Vagina (tissue), 2 donors: ENCODE measurements around the gene MDK.

Experiments used
- POLR2A ChIP-seq, 2 donors: fragments of 450-650 bp; IDR thresholded peaks; one replicate each; pipeline ENCODE4 v1.6.1; 2017; ENCODE audit warnings: antibody characterized with exemption in 2 of 2, mild to moderate bottlenecking in 2 of 2, moderate library complexity in 2 of 2
- POLR2AphosphoS5 ChIP-seq, 2 donors: sonication (generic); formaldehyde crosslinking; IDR thresholded peaks; one replicate each; pipeline ENCODE4 v1.9.0; 2017; ENCODE audit warnings: antibody characterized with exemption in 2 of 2, mild to moderate bottlenecking in 2 of 2, low read depth in 1 of 2; ENCODE audit not compliant: insufficient read depth in 1 of 2
- TF ChIP-seq, protein P1 (sequence below), 3 experiments: fragments of 450-650 bp in 2 of 3; fragments of 200-600 bp in 1 of 3; sonication (generic) in 1 of 3; IDR thresholded peaks; one replicate each; pipeline ENCODE4 v1.5.1; 2017 to 2019; ENCODE audit warnings: antibody characterized with exemption in 3 of 3, mild to moderate bottlenecking in 2 of 3, moderate library complexity in 2 of 3

DNA sequence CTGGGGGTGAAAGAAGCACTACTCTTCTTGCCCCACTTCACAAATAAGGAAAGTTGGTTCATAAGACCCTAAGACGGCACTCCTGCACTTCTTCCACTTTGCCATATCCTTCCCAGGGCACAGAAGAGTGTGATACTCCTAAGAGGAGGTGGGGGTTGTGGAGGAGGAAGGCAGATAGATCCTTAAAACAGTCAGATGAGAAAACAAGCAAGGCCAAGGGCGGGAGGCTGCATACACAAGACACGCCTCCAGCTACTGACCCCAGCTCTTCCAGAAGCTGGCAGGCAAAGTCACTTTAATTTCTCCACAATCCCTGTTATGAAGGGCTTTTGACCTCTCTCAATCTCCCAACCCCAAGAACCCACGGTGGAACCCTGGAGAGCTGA lies 11.8 kb downstream of the MDK start:
- TF ChIP-seq, protein P1, sequence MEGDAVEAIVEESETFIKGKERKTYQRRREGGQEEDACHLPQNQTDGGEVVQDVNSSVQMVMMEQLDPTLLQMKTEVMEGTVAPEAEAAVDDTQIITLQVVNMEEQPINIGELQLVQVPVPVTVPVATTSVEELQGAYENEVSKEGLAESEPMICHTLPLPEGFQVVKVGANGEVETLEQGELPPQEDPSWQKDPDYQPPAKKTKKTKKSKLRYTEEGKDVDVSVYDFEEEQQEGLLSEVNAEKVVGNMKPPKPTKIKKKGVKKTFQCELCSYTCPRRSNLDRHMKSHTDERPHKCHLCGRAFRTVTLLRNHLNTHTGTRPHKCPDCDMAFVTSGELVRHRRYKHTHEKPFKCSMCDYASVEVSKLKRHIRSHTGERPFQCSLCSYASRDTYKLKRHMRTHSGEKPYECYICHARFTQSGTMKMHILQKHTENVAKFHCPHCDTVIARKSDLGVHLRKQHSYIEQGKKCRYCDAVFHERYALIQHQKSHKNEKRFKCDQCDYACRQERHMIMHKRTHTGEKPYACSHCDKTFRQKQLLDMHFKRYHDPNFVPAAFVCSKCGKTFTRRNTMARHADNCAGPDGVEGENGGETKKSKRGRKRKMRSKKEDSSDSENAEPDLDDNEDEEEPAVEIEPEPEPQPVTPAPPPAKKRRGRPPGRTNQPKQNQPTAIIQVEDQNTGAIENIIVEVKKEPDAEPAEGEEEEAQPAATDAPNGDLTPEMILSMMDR (IDR thresholded peaks at IDR 0.05) = no peak
- TF ChIP-seq POLR2A (IDR thresholded peaks at IDR 0.05) = no peak
- no peak for TF ChIP-seq POLR2AphosphoS5 (IDR thresholded peaks at IDR 0.05; ENCODE audit: insufficient read depth in 1 of 2, low read depth in 1 of 2)
